Loucy (cell line): ENCODE data around the gene TENM4.

ENCODE experiments used
- H2AFZ ChIP-seq: fragments of 200-600 bp; sonication (generic); 2 replicates; pipeline ENCODE4 v1.6.0; 2016; ENCODE audit warnings: antibody characterized with exemption, mild to moderate bottlenecking, low read length, moderate library complexity
- H3F3A ChIP-seq: fragments of 200-600 bp; 2 replicates; pipeline ENCODE4 v1.6.0; 2016; ENCODE audit warnings: antibody characterized with exemption, low read depth, mild to moderate bottlenecking
- H3K27me3 ChIP-seq: fragments of 200-600 bp; sonication (generic); 2 replicates; pipeline ENCODE4 v1.6.1; 2014; ENCODE audit warnings: low read length, mild to moderate bottlenecking; ENCODE audit not compliant: insufficient read depth, poor library complexity, severe bottlenecking
- H3K36me3 ChIP-seq: fragments of 200-600 bp; sonication (generic); 2 replicates; pipeline ENCODE4 v1.6.1; 2016; ENCODE audit warnings: low read length; ENCODE audit not compliant: insufficient read depth
- H3K4me1 ChIP-seq: fragments of 200-600 bp; sonication (generic); 2 replicates; pipeline ENCODE4 v1.5.1; 2014; ENCODE audit warnings: low read length, mild to moderate bottlenecking; ENCODE audit not compliant: insufficient read depth, poor library complexity, severe bottlenecking
- H3K4me2 ChIP-seq: fragments of 200-600 bp; sonication (generic); 2 replicates; pipeline ENCODE4 v1.6.0; 2014; ENCODE audit warnings: antibody characterized with exemption, low read length, low read depth, mild to moderate bottlenecking; ENCODE audit not compliant: poor library complexity, severe bottlenecking
- H3K4me3 ChIP-seq: fragments of 200-600 bp; sonication (generic); 2 replicates; pipeline ENCODE4 v1.5.1; 2014; ENCODE audit warnings: low read length, mild to moderate bottlenecking, mixed read lengths; ENCODE audit not compliant: poor library complexity, severe bottlenecking
- H3K79me2 ChIP-seq: fragments of 200-600 bp; sonication (generic); 2 replicates; pipeline ENCODE4 v1.6.1; 2014; ENCODE audit warnings: low read length; ENCODE audit not compliant: insufficient read depth
- H3K9ac ChIP-seq: fragments of 200-600 bp; sonication (generic); 2 replicates; pipeline ENCODE4 v1.6.0; 2014; ENCODE audit warnings: mild to moderate bottlenecking, low read depth, low read length, moderate library complexity; ENCODE audit not compliant: poor library complexity, severe bottlenecking
- H3K9me2 ChIP-seq: fragments of 200-600 bp; sonication (generic); replicated peaks from 2 replicates; pipeline ENCODE4 v1.6.1; 2016; ENCODE audit warnings: low read depth, low read length, mixed read lengths
- H3K9me3 ChIP-seq: fragments of 200-600 bp; sonication (generic); 2 replicates; pipeline ENCODE4 v1.6.1; 2014; ENCODE audit warnings: mild to moderate bottlenecking, antibody characterized with exemption, low read length, low read depth; ENCODE audit not compliant: insufficient read depth
- H4K20me1 ChIP-seq: fragments of 200-600 bp; sonication (generic); 2 replicates; pipeline ENCODE4 v1.6.0; 2014; ENCODE audit warnings: antibody characterized with exemption, low read length, mild to moderate bottlenecking; ENCODE audit not compliant: insufficient read depth, poor library complexity, severe bottlenecking
- EZH2phosphoT487 ChIP-seq: fragments of 200-600 bp; IDR thresholded peaks from 2 replicates; pipeline ENCODE4 v1.6.1; 2018; ENCODE audit warnings: antibody characterized with exemption, mild to moderate bottlenecking, moderate library complexity, borderline replicate concordance
- TF ChIP-seq, protein P1 (sequence below): fragments of 200-600 bp; sonication (generic); conservative IDR thresholded peaks from 2 replicates; pipeline ENCODE4 v1.5.1; 2014; ENCODE audit warnings: mild to moderate bottlenecking, antibody characterized with exemption, low read length

Gene TENM4

DNA sequence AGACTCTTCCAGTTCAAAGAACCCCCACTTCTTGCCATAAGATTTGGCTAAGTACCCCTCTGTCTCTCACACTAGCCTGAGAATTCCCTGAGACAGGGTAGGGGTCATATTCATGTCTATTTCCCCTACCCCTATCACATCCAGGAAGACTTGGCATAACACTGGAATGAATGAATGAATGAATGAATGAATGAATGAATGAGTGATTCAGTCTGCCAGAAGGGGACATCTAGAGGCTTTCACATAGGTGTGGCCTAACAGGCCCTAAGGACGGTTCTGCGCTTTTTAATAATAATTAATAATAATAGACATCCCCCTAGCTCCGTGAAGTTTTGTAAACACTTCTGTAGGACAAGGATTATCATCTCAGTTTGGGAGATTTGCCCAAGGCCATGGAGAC, 415.7 kb downstream of the TENM4 start:
- TF ChIP-seq, protein P1, sequence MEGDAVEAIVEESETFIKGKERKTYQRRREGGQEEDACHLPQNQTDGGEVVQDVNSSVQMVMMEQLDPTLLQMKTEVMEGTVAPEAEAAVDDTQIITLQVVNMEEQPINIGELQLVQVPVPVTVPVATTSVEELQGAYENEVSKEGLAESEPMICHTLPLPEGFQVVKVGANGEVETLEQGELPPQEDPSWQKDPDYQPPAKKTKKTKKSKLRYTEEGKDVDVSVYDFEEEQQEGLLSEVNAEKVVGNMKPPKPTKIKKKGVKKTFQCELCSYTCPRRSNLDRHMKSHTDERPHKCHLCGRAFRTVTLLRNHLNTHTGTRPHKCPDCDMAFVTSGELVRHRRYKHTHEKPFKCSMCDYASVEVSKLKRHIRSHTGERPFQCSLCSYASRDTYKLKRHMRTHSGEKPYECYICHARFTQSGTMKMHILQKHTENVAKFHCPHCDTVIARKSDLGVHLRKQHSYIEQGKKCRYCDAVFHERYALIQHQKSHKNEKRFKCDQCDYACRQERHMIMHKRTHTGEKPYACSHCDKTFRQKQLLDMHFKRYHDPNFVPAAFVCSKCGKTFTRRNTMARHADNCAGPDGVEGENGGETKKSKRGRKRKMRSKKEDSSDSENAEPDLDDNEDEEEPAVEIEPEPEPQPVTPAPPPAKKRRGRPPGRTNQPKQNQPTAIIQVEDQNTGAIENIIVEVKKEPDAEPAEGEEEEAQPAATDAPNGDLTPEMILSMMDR = no peak
- no peak for TF ChIP-seq EZH2phosphoT487
- Histone ChIP-seq H3K9me2 (no peaks in the 10 kb centered on the region), H3K4me1 (peaks cover 6% of the 10 kb centered on the region)

DNA sequence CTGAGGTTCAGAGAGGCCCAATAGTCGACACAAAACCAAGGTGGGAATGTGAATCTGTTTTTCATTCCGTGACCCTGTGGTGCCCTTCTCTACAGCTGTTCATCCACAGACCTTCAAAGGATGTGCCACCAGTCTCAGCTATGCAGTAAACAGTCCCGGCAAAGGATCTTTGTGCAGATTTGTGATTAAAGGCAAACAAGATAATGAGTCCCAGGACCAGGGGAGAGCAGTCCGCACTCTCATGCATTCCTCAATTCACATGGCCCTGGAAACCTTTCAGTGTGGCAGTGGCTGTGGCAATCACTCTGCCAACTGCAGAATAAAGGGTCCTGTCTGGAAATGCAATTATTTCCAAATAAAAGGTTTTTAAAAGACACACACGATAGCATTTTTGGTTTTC, 418.6 kb downstream of the TENM4 start:
- no peaks in the 10 kb centered on the region for H3K79me2 ChIP-seq
- no peaks in the 10 kb centered on the region for H3K9me2 ChIP-seq
- no peak overlapping the region for H2AFZ ChIP-seq
- H3K4me3 ChIP-seq = no peak overlapping the region
- H3K4me1 ChIP-seq = peaks cover 6% of the 10 kb centered on the region
- H3K36me3 ChIP-seq = no peaks in the 10 kb centered on the region
- no peak overlapping the region for H3K4me2 ChIP-seq
- TF ChIP-seq, protein P1 = no peak
- no peak for TF ChIP-seq EZH2phosphoT487
- no peaks in the 10 kb centered on the region for H3K27me3 ChIP-seq
- H3F3A ChIP-seq = no peaks in the 10 kb centered on the region
- no peak overlapping the region for H3K9ac ChIP-seq
- H4K20me1 ChIP-seq = no peaks in the 10 kb centered on the region
- no peaks in the 10 kb centered on the region for H3K9me3 ChIP-seq

More for the DNA sequence above, 415.7 kb downstream of the TENM4 start:
- no peaks in the 10 kb centered on the region for H3K79me2 ChIP-seq
- no peak overlapping the region for H3K4me3 ChIP-seq
- no peaks in the 10 kb centered on the region for H4K20me1 ChIP-seq
- no peak overlapping the region for H3K9ac ChIP-seq
- H3K36me3 ChIP-seq = no peaks in the 10 kb centered on the region
- peaks cover 19% of the 10 kb centered on the region for H3K27me3 ChIP-seq
- H3F3A ChIP-seq = no peaks in the 10 kb centered on the region
- no peaks in the 10 kb centered on the region for H3K9me3 ChIP-seq
- H3K4me2 ChIP-seq = no peak overlapping the region
- no peak overlapping the region for H2AFZ ChIP-seq

DNA sequence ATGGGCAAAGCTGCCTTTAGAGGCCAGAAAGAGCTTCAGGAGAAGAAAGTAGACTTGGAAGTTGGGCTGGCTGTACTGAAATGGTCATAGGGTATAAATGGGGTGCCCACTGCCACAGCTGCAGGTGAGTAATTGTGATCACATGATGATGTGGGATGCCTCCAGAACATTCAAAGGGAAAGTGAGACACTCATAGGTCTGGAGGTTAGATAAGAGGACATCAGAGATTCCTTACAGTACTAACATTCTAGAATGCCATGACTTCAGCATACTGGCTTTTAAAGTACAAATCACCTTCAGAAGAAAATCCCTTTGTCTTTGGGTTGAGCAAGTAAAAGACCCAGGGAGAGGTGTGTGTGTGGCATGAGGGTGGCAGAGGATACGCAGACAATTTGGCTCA, 419.2 kb downstream of the TENM4 start:
- Histone ChIP-seq H3K9me3 (no peaks in the 10 kb centered on the region), H3K4me3 (no peak overlapping the region), H4K20me1 (no peaks in the 10 kb centered on the region), H3K36me3 (no peaks in the 10 kb centered on the region), H3F3A (no peaks in the 10 kb centered on the region), H3K27me3 (no peaks in the 10 kb centered on the region), H3K4me2 (no peak overlapping the region), H3K79me2 (no peaks in the 10 kb centered on the region), H2AFZ (no peak overlapping the region), H3K9ac (no peak overlapping the region), H3K4me1 (peaks cover under 1% of the 10 kb centered on the region), H3K9me2 (no peaks in the 10 kb centered on the region)
- TF ChIP-seq EZH2phosphoT487 = no peak
- TF ChIP-seq, protein P1 = no peak
